PFSK-1 (cell line): ENCODE data around the gene SERGEF.

Experiments
- FOXP2 ChIP-seq: optimal IDR thresholded peaks from 2 replicates; pipeline ENCODE3; 2011; ENCODE audit warnings: borderline replicate concordance, control low read depth, inconsistent platforms; ENCODE audit not compliant: insufficient read depth; ENCODE audit errors: extremely low read length, extremely low read depth
- POLR2AphosphoS5 ChIP-seq: IDR thresholded peaks from 2 replicates; pipeline ENCODE4 v1.6.1; 2012; ENCODE audit warnings: low read depth, mild to moderate bottlenecking, control low read depth, low read length, moderate library complexity
- SIN3A ChIP-seq: IDR thresholded peaks from 2 replicates; pipeline ENCODE4 v1.6.1; 2012; ENCODE audit warnings: mild to moderate bottlenecking, low read length, moderate library complexity, borderline replicate concordance; ENCODE audit not compliant: insufficient read depth
- TAF1 ChIP-seq: IDR thresholded peaks from 2 replicates; pipeline ENCODE4 v1.6.1; 2012; ENCODE audit warnings: low read length, control low read depth, borderline replicate concordance; ENCODE audit not compliant: insufficient read depth
- TF ChIP-seq, protein P1 (sequence below), 2 experiments: IDR thresholded peaks; 2 replicates each; pipeline versions ENCODE4 v1.6.1 to v1.8.0; 2011 to 2012; ENCODE audit warnings: low read depth in 2 of 2, low read length in 2 of 2, control low read depth in 1 of 2, inconsistent platforms in 1 of 2, mild to moderate bottlenecking in 1 of 2, moderate library complexity in 1 of 2; ENCODE audit not compliant: insufficient read depth in 1 of 2

Gene SERGEF

GRCh38 chr11:17803754-17804334 lies 209.0 kb downstream of the SERGEF start:
- TF ChIP-seq, protein P1, sequence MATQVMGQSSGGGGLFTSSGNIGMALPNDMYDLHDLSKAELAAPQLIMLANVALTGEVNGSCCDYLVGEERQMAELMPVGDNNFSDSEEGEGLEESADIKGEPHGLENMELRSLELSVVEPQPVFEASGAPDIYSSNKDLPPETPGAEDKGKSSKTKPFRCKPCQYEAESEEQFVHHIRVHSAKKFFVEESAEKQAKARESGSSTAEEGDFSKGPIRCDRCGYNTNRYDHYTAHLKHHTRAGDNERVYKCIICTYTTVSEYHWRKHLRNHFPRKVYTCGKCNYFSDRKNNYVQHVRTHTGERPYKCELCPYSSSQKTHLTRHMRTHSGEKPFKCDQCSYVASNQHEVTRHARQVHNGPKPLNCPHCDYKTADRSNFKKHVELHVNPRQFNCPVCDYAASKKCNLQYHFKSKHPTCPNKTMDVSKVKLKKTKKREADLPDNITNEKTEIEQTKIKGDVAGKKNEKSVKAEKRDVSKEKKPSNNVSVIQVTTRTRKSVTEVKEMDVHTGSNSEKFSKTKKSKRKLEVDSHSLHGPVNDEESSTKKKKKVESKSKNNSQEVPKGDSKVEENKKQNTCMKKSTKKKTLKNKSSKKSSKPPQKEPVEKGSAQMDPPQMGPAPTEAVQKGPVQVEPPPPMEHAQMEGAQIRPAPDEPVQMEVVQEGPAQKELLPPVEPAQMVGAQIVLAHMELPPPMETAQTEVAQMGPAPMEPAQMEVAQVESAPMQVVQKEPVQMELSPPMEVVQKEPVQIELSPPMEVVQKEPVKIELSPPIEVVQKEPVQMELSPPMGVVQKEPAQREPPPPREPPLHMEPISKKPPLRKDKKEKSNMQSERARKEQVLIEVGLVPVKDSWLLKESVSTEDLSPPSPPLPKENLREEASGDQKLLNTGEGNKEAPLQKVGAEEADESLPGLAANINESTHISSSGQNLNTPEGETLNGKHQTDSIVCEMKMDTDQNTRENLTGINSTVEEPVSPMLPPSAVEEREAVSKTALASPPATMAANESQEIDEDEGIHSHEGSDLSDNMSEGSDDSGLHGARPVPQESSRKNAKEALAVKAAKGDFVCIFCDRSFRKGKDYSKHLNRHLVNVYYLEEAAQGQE (IDR thresholded peaks at IDR 0.05; ENCODE audit: insufficient read depth in 1 of 2, low read depth in 2 of 2, low read length in 2 of 2), result no peak
- no peak for TF ChIP-seq SIN3A
- TF ChIP-seq TAF1, result no peak
- no peak for TF ChIP-seq POLR2AphosphoS5
- no peak for TF ChIP-seq FOXP2

DNA sequence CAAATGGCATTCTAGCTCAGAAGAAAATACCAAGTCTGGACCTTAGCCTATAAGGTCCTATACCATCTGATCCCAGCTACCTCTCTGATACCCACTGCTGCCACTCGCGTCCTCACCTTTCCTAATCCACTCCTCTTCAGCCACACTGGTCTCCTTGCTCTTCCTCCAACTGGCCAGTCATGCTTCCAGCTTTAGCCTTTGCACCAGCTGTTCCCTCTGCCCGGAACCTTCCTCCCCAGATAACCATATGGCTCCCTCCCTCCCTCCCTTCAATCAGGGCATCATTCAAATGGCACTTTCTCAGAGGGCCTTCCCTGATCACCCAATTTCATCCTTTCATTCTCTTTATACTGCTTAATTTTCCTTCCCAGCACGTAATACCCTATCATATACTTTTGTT lies 210.4 kb downstream of the SERGEF start:
- TF ChIP-seq TAF1 (no peak), SIN3A (no peak)

DNA sequence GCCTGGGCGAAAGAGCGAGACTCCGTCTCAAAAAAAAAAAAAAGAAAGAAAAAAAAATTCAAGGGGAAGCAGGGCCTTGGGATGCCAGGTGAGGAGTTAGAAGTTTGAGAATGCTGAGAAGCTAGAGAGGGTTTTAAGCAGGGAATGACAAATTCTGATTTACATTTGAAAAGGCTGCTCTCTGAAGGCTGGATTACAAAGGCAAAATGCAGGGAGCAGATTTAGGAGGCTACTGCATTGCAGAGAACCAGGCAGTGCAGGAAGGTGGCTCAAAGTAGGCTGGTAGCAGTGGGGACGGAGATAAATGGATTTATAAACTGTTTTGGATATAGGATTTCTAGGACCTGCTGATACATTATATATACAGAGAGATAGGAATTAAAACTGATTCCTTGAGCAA lies 211.7 kb downstream of the SERGEF start:
- no peak for TF ChIP-seq POLR2AphosphoS5
- TF ChIP-seq FOXP2, result no peak
- TF ChIP-seq SIN3A, result no peak
- no peak for TF ChIP-seq TAF1

- TF ChIP-seq SIN3A, result no peak
- no peak for TF ChIP-seq FOXP2
- no peak for TF ChIP-seq POLR2AphosphoS5
- TF ChIP-seq, protein P1 (IDR thresholded peaks at IDR 0.05; ENCODE audit: insufficient read depth in 1 of 2, low read depth in 2 of 2, low read length in 2 of 2), result no peak
- TF ChIP-seq TAF1, result no peak
Measured at GRCh38 chr11:17799147-17799546, 213.7 kb downstream of the SERGEF start.

- no peak for TF ChIP-seq TAF1
- no peak for TF ChIP-seq SIN3A
- no peak for TF ChIP-seq POLR2AphosphoS5
- no peak for TF ChIP-seq FOXP2
- TF ChIP-seq, protein P1 (IDR thresholded peaks at IDR 0.05; ENCODE audit: insufficient read depth in 1 of 2, low read depth in 2 of 2, low read length in 2 of 2), result no peak
Measured at GRCh38 chr11:17798716-17799115, 214.1 kb downstream of the SERGEF start.

DNA sequence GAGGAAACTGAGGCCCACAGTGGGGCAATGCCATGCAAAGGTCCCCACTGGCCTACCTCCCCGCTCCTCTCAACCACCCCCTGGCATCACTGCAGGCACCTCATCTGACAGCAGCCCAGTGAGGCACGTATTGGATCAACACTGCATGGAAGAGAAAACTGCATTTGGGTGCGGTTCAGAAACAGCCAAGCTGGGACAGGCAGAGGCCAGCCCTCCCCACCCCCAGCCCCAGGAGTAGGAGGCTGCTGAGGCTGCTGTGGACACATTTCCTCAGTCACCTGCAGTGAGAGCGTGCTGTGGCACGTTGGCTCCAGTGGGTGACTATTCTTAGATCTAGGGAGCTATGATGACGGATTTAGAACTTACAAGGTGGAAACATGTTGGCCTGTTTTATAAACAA lies 214.6 kb downstream of the SERGEF start:
- no peak for TF ChIP-seq SIN3A
- TF ChIP-seq FOXP2, result no peak
- TF ChIP-seq, protein P1 (IDR thresholded peaks at IDR 0.05; ENCODE audit: insufficient read depth in 1 of 2, low read depth in 2 of 2, low read length in 2 of 2), result no peak
- TF ChIP-seq POLR2AphosphoS5, result no peak
- no peak for TF ChIP-seq TAF1
